Measurements from ENCODE around the gene CDK15. TPM values are rescaled to one million over a fixed set of nuclear protein-coding genes. Genes with fewer than 3 reads are reported as not detected.

CDK15 gene
- total and polyA plus RNA-seq, 8 donors, result 0.20 to 0.84 (median 0.43) TPM

DNA sequence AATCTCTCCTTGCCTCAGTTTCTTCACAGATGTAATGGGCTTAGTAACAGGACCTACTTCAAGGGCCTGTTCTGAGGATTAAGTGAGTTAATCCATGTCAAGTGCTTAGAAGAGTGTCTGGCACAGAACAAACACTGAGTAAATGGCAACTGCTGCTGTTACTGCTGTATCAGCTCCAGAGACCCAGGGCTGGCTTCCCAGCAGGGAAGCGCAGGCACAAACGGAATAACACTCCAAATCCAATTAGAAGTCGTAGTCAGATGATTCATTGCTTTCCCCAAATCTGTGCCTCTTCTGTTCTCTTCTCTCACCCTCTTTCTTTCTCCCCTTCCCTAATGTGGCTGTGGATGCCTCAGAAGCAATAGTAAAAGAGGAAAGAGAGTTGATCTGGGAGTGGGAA lies 126.2 kb downstream of the CDK15 start:
- no peaks in the 10 kb centered on the region for H3K36me3 ChIP-seq
- TF ChIP-seq, protein P1, sequence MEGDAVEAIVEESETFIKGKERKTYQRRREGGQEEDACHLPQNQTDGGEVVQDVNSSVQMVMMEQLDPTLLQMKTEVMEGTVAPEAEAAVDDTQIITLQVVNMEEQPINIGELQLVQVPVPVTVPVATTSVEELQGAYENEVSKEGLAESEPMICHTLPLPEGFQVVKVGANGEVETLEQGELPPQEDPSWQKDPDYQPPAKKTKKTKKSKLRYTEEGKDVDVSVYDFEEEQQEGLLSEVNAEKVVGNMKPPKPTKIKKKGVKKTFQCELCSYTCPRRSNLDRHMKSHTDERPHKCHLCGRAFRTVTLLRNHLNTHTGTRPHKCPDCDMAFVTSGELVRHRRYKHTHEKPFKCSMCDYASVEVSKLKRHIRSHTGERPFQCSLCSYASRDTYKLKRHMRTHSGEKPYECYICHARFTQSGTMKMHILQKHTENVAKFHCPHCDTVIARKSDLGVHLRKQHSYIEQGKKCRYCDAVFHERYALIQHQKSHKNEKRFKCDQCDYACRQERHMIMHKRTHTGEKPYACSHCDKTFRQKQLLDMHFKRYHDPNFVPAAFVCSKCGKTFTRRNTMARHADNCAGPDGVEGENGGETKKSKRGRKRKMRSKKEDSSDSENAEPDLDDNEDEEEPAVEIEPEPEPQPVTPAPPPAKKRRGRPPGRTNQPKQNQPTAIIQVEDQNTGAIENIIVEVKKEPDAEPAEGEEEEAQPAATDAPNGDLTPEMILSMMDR (IDR thresholded peaks at IDR 0.05), result no peak
- ATAC-seq, result peak; percentile 44
- H3K9me3 ChIP-seq, result no peaks in the 10 kb centered on the region
- H3K4me1 ChIP-seq, result no peaks in the 10 kb centered on the region
- DNase-seq, result no peak
- H3K27ac ChIP-seq, result no peak overlapping the region
- peaks cover 0 to 7% of the 10 kb centered on the region in 2 donors for H3K27me3 ChIP-seq
- H3K4me3 ChIP-seq, result no peak overlapping the region
- intact Hi-C loops (cut with DNase I), result no loop called here

DNA sequence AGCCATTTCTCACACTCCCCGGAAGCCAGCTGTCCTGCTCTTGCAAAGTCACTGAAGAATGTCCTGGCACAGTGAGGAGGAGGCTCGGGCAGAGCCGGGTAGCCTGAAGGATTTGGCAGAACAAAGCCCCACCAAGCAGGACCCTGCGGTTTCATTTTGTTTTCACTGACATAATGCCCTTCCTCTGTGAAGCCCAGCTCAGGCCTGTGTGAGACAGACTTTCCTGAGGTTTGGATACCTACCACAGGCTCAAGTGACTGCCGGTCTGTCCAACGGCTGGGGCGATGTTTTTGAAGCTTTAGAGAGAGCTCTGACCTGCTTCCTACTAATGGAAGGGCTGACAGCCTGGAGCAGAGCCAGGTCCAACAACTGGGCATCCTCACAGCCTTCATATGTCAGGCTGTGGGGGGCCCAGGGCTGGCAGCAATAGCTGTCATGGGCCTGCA lies 127.5 kb downstream of the CDK15 start:
- TF ChIP-seq, protein P1 (IDR thresholded peaks at IDR 0.05), result no peak
- Histone ChIP-seq H3K36me3 (no peaks in the 10 kb centered on the region), H3K27me3 (peaks cover 0 to 7% of the 10 kb centered on the region in 2 donors), H3K27ac (no peak overlapping the region), H3K9me3 (no peaks in the 10 kb centered on the region), H3K4me3 (no peak overlapping the region), H3K4me1 (no peaks in the 10 kb centered on the region)
- no peak for ATAC-seq
- DNase-seq, result no peak
- intact Hi-C loops (cut with DNase I), result no loop called here

DNA sequence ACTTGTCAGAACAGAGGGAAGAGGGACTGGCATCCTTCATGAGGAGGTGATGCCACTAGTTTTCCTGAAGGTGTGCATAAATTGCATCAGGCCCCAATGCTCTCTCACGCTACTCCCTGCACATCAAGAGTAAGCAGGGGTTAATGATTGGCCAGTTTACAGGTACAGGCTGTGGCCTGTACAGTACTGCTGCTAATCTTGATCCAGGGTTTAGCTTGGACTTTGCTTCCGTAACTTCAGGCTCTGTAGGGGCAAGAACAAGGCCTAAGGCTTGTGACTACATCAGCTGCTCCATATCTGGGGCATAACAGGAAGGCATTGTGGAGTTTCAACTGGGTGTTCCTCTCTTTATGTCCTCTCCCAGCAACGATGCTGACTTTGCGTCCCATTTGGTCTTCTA lies 130.5 kb downstream of the CDK15 start:
- intact Hi-C loops (cut with DNase I), result no loop called here
- ATAC-seq, result no peak
- DNase-seq, result no peak
- Histone ChIP-seq H3K27ac (no peak overlapping the region), H3K36me3 (no peaks in the 10 kb centered on the region), H3K4me1 (no peaks in the 10 kb centered on the region), H3K27me3 (no peaks in the 10 kb centered on the region), H3K4me3 (no peak overlapping the region), H3K9me3 (no peaks in the 10 kb centered on the region)
- TF ChIP-seq, protein P1 (IDR thresholded peaks at IDR 0.05), result no peak

DNA sequence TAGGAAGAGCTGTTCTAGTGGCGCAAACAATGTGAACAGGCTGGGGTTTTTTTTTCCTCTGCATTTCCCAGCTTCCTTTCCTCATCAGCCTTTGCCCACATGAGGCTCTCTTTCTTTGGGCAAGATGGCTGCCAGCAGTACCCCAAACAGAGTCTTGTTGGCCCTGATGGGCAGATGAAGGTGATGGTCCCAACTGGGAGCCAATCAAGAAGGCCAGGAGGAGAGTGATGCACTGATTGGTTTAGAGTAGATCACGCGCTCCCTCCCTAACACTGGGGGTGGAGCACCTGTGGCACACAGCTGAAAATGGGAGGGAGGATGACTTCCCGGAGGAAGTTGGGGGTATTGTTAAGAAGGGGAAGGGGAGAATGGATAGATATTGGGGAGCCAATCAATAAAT lies 131.0 kb downstream of the CDK15 start:
- Histone ChIP-seq H3K27ac (no peak overlapping the region), H3K27me3 (no peaks in the 10 kb centered on the region), H3K36me3 (no peaks in the 10 kb centered on the region), H3K4me3 (no peak overlapping the region), H3K4me1 (no peaks in the 10 kb centered on the region), H3K9me3 (no peaks in the 10 kb centered on the region)
- ATAC-seq (no peak), DNase-seq (no peak)
- intact Hi-C loops (cut with DNase I), result no loop called here
- TF ChIP-seq, protein P1 (IDR thresholded peaks at IDR 0.05), result no peak

DNA sequence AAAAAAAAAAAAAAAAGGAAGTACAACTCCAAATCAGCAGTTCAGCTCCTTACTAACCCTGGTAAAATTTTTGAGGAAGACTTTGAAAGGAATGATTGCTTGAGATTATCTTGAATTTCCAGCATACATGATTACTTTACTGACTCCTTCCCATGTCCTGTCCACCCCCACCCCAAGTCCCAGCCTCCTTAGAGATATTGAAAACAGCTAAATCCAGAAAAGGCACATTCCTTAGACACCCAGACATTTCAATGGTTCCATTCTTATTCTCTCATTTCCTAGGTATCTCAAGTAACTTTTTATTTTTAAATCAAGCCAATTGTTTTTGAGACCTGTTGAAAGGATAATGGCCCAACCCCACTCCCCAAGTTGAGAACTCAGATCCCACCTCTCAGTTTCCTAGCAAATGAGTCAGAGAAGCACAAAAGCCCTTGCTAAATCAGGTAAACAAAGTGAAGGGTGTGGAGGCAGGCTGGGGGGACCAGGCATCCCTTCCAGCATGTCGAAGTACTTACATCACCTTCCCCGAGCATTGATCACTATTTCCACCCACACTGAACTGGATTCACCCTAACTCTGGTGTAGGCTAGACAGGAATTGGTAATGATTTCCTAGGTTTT lies 131.9 kb downstream of the CDK15 start:
- H3K4me3 ChIP-seq, result no peak overlapping the region
- no peaks in the 10 kb centered on the region for H3K9me3 ChIP-seq
- intact Hi-C loops (cut with DNase I), result no loop called here
- H3K27me3 ChIP-seq, result no peaks in the 10 kb centered on the region
- H3K36me3 ChIP-seq, result no peaks in the 10 kb centered on the region
- H3K27ac ChIP-seq, result no peak overlapping the region
- DNase-seq (no peak), ATAC-seq (no peak)
- TF ChIP-seq, protein P1 (IDR thresholded peaks at IDR 0.05), result no peak
- H3K4me1 ChIP-seq, result no peaks in the 10 kb centered on the region

Measured in left lung (tissue), 10 donors.